ENCODE results near the gene CIB4.
A peak's percentile ranks its signal among the peaks of the same experiment; 100 is the strongest.

CIB4 gene

DNA sequence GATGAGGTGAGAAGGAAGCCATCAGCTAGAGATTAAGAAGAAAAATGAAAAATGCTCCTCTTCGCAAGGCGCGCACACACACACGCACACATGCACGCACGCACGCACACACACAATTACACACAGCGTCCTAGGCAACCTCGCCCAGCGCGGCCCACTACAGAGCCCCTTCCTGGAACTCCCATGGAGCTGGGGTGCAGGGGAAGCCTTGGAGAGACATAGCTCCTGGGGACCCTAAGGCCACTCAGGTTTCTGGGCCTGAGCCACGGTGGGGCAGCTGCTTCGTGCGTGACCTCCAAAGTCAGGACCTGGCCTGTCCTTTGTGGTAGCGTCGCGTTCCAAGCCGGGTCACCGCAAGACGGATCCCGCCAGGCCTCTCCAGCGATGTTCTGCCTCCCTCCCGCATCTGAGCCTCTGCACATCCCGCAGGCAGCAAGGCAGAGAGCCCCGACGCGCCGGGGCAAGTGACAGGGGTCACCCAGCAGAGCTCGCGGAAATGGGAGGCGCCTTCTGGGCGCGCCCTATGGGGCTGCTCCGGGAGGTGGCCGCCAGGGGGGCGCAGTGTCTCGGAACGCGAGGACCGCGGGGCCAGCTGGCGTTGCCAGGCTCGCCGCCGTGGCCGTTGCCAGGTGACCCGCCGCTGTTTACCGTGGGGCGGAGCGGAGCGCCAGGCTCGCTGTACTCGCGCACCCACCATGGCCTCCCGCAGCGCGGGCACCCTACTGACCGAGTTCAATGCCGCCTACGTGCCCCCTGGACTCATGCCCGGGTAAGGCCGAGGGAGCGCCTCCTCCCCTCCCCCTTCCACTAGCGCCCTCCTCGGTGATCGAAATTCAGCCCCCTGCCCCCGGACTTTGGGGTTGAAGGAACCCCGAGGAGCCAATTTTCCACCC is 79.0 kb downstream of the CIB4 start:
- TF ChIP-seq, protein P1, sequence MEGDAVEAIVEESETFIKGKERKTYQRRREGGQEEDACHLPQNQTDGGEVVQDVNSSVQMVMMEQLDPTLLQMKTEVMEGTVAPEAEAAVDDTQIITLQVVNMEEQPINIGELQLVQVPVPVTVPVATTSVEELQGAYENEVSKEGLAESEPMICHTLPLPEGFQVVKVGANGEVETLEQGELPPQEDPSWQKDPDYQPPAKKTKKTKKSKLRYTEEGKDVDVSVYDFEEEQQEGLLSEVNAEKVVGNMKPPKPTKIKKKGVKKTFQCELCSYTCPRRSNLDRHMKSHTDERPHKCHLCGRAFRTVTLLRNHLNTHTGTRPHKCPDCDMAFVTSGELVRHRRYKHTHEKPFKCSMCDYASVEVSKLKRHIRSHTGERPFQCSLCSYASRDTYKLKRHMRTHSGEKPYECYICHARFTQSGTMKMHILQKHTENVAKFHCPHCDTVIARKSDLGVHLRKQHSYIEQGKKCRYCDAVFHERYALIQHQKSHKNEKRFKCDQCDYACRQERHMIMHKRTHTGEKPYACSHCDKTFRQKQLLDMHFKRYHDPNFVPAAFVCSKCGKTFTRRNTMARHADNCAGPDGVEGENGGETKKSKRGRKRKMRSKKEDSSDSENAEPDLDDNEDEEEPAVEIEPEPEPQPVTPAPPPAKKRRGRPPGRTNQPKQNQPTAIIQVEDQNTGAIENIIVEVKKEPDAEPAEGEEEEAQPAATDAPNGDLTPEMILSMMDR (IDR thresholded peaks at IDR 0.05; ENCODE audit: low read depth, low read length, missing control alignments), result peak; percentile 32
- in situ Hi-C loops (cut with HindIII; ENCODE audit: low sequenced_read_pairs), result no loop called here
- H3K4me3 ChIP-seq (ENCODE audit: low read depth, low read length), result peak overlapping the region; percentile 24
- no peak for DNase-seq (ENCODE audit: low read depth)

DNA sequence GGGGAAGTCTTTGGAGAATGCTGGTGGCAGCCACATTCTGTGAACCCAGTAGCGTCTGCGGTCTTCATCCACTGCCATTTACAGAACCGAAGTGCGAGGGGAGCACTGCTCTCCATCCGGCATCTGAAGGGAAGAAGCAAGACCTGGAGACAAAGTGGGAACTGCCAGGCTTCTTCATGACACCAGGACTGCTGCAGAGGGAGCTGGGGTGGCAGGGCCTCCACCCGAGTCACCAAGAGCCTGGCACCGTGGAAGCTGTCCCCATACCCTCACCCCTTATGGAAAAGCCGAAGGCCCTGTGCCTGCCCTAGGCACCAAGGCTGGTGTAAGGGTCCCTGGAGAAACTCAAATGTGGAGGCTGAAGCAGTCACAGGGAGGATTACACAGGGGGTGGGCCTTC is 79.8 kb downstream of the CIB4 start:
- no peak for DNase-seq (ENCODE audit: low read depth)
- H3K4me3 ChIP-seq (ENCODE audit: low read depth, low read length), result no peak overlapping the region
- TF ChIP-seq, protein P1 (IDR thresholded peaks at IDR 0.05; ENCODE audit: low read depth, low read length, missing control alignments), result no peak
- in situ Hi-C loops (cut with HindIII; ENCODE audit: low sequenced_read_pairs), result no loop called here

DNA sequence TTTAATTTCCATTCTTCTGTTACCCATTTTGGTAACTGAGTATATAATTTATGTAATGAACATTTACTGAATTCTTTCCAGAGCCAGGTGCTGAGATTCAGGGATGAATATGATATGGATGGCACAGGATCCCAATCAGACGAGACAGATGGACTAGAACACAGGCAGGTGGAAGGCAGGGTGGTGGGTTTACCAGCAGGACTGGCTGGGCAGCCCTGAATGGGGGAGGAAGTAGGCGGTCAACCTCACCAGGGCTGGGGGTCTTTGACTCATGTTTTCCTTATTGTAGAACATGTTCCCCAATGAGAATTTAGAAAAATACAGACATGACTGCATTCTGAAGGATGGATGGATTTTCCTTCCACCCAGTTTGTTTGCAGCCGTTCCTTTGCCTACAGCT is 80.3 kb downstream of the CIB4 start:
- TF ChIP-seq, protein P1 (IDR thresholded peaks at IDR 0.05; ENCODE audit: low read depth, low read length, missing control alignments), result no peak
- no peak overlapping the region for H3K4me3 ChIP-seq (ENCODE audit: low read depth, low read length)
- in situ Hi-C loops (cut with HindIII; ENCODE audit: low sequenced_read_pairs), result no loop called here
- no peak for DNase-seq (ENCODE audit: low read depth)

DNA sequence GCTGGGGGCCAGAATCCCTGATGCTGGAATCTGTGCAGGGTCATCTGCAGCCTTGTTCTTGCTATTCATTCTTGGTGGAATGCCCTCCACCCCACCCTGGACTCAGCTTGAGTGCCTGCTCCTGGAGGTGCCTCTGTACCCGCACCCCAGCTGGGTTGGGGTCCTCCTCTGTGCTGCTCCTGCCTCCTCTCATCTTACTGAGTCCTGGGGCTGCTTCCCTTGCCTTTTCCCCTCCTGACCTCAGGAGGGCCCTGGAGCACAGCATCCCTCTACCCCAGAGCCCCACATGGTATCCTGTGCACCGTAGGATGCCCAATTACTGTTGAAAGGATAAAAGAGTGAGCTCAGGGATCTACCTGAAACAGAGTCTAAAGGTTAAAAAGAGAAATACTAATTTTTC is 81.6 kb downstream of the CIB4 start:
- no peak for DNase-seq (ENCODE audit: low read depth)
- no peak overlapping the region for H3K4me3 ChIP-seq (ENCODE audit: low read depth, low read length)
- in situ Hi-C loops (cut with HindIII; ENCODE audit: low sequenced_read_pairs), result no loop called here
- TF ChIP-seq, protein P1 (IDR thresholded peaks at IDR 0.05; ENCODE audit: low read depth, low read length, missing control alignments), result no peak

DNA sequence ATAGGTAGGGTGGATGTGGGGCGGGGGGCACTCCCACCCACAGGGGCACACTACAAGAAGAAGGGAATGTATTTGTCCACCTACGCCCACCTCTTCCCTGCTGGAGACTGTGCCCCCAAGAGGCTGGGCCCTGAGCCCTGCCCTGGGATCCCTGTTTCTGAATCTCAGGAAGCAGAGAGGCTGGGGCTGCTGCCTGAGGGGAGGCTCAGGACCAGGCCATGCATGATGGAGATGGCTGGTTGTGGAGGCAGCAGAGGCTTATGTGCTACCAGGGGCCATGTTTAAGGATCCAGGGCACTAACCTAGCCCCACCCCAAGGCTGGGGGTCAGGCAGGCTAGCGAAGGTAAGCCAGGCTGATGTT is 82.1 kb downstream of the CIB4 start:
- in situ Hi-C loops (cut with HindIII; ENCODE audit: low sequenced_read_pairs), result no loop called here
- DNase-seq (ENCODE audit: low read depth), result no peak
- TF ChIP-seq, protein P1 (IDR thresholded peaks at IDR 0.05; ENCODE audit: low read depth, low read length, missing control alignments), result no peak
- H3K4me3 ChIP-seq (ENCODE audit: low read depth, low read length), result no peak overlapping the region

DNA sequence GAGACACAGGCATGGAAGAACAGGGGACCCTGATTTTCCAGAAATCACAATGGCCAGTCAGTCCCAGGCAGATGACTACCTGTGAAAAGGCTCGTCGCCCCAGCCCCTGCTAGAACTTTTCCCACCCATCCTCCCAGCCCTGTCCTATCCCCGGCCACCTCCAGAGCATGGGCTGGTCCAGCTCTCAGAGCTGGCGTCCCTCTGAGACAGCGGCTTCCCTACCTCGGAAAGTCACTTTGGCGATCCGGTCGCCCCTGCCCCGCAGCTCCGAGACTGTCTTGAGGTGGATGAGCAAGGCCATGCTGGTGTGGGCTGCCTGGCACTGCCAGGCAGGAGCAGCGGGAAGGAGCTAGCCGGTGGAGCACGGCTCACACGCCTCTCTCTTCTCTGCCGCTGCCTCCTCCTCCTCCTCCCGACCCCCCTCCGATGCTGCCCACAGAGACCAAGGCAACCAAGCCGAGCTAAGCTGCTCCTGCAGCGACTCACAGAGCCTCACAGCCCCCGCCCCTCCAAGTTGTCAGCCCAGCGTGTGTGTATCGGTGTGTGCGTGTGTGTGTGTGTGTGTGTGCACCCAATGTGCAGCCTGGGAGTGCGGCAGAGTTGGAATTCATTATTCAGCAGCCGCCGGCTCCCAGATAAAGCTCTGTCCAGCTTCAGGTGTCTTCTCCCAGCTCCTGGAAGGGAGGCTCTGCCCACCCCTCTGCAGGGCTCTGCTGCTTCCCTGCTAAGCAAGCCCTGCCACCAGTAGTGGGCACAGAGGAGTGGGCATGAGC is 82.7 kb downstream of the CIB4 start:
- TF ChIP-seq, protein P1 (IDR thresholded peaks at IDR 0.05; ENCODE audit: low read depth, low read length, missing control alignments), result no peak
- H3K4me3 ChIP-seq (ENCODE audit: low read depth, low read length), result no peak overlapping the region
- in situ Hi-C loops (cut with HindIII; ENCODE audit: low sequenced_read_pairs), result no loop called here
- no peak for DNase-seq (ENCODE audit: low read depth)

Data from astrocyte of the cerebellum (primary cell).